Activated CD8-positive, alpha-beta T cell treated with anti-CD3 and anti-CD28 coated beads for 36 hours (primary cell): ENCODE measurements around the gene TAF12. TPM values are rescaled to one million over a fixed set of nuclear protein-coding genes. Genes with fewer than 3 reads are reported as not detected.
"Not testable (repeated sequence)": the region's sequence is repeated elsewhere in the genome, so short reads cannot be mapped to it uniquely, and the experiment has no call there.

Experiments used
- ATAC-seq: fragments of 200-7000 bp; cut with Tn5 transposase; one replicate; pipeline ENCODE4 v1.10.0; 2021; ENCODE audit warnings: mild to moderate bottlenecking, moderate library complexity
- CTCF ChIA-PET: fragments of 350-600 bp; sonication (Branson Sonifier 250); formaldehyde crosslinking; loops from one replicate; lab custom pipeline; 2021; ENCODE audit warnings: antibody characterized with exemption; lab: Charles Lee
- POLR2A ChIA-PET: fragments of 350-600 bp; sonication (Branson Sonifier 250); formaldehyde crosslinking; loops from one replicate; lab custom pipeline; 2021; ENCODE audit warnings: antibody characterized with exemption; lab: Charles Lee
- DNase-seq: peaks from one replicate; pipeline ENCODE4 v3.0.0-alpha.2; 2020
- H3K27ac Mint-ChIP-seq: one replicate; pipeline ENCODE4 v1.8.0; 2021; ENCODE audit warnings: mild to moderate bottlenecking, mixed read lengths
- H3K27me3 Mint-ChIP-seq: one replicate; pipeline ENCODE4 v1.8.0; 2021; ENCODE audit warnings: mixed read lengths
- H3K36me3 Mint-ChIP-seq: one replicate; pipeline ENCODE4 v1.8.0; 2021; ENCODE audit warnings: low read depth, mixed read lengths
- H3K4me1 Mint-ChIP-seq: one replicate; pipeline ENCODE4 v1.8.0; 2021; ENCODE audit warnings: low read depth, mixed read lengths
- H3K4me3 Mint-ChIP-seq: one replicate; pipeline ENCODE4 v1.8.0; 2021; ENCODE audit warnings: mild to moderate bottlenecking, moderate library complexity, mixed read lengths
- H3K9me3 Mint-ChIP-seq: one replicate; pipeline ENCODE4 v1.8.0; 2021; ENCODE audit warnings: mixed read lengths
- intact Hi-C: fragments of 100-400 bp; cut with micrococcal nuclease; formaldehyde crosslinking; loops from one replicate; pipeline ENCODE4 v1.10.0; 2022
- total RNA-seq, 2 experiments: library from RNA; stranded (reverse); gene quantifications; one replicate each; pipeline ENCODE4 v1.2.3, GENCODE V29; 2021
- TF ChIP-seq, protein P1 (sequence below): fragments of 200-600 bp; IDR thresholded peaks from one replicate; pipeline ENCODE4 v1.8.0; 2022; ENCODE audit warnings: antibody characterized with exemption, mild to moderate bottlenecking

The TAF12 gene
- total RNA-seq, 2 experiments from 2014 or later, result 21.3 to 23.0 TPM

DNA sequence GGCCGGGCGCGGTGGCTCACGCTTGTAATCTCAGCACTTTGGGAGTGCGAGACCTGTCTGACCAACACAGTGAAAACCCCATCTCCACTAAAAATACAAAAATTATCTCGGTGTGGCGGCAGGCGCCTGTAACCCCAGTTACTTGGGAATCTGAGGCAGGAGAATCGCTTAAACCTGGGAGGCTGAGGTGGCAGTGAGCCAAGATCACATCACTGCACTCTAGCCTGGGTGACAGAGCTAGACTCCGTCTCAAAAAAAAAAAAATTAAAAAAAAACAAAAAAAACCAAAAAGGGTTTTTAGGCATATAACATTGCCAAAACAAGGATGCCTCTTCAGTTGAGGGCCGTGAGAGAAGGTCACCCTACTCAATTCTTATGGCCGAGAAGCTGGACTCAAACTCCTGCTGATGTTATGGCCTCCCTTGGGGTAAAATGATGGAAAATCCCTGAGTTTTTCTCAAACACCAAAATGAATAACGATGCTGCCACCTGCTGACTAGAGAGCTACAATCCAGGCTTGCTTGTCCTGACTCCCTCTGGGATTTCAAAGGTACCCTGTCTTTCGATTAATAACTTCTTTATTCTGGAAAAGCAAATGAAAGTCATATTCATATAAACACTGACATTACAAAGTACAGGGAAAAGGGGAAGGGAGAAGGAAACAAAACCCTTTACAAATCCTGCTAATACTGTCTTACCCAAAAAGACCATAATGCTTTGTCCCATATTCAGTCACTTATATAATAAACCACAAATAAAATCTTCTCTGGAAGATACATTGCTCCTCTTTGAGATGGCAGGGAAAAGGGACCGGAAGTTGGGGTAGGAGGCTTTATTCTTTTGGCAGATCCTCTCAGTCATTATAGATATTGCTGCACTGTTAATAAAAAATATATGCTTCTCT lies 40.1 kb downstream of the TAF12 start:
- no peak for ATAC-seq
- Mint-ChIP-seq H3K4me3 (no peak overlapping the region), H3K27me3 (no peaks in the 10 kb centered on the region), H3K36me3 (peaks cover 20% of the 10 kb centered on the region), H3K27ac (no peak overlapping the region), H3K9me3 (no peaks in the 10 kb centered on the region), H3K4me1 (peaks cover 7% of the 10 kb centered on the region)
- TF ChIP-seq, protein P1, sequence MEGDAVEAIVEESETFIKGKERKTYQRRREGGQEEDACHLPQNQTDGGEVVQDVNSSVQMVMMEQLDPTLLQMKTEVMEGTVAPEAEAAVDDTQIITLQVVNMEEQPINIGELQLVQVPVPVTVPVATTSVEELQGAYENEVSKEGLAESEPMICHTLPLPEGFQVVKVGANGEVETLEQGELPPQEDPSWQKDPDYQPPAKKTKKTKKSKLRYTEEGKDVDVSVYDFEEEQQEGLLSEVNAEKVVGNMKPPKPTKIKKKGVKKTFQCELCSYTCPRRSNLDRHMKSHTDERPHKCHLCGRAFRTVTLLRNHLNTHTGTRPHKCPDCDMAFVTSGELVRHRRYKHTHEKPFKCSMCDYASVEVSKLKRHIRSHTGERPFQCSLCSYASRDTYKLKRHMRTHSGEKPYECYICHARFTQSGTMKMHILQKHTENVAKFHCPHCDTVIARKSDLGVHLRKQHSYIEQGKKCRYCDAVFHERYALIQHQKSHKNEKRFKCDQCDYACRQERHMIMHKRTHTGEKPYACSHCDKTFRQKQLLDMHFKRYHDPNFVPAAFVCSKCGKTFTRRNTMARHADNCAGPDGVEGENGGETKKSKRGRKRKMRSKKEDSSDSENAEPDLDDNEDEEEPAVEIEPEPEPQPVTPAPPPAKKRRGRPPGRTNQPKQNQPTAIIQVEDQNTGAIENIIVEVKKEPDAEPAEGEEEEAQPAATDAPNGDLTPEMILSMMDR, result peak; percentile 77
- intact Hi-C loops, result no loop called here
- POLR2A ChIA-PET, result interaction anchor here (0.6 to 8.2 kb wide), 3 partner anchors 23 to 92 kb away, joined by 3 to 65 read pairs (median 3); no protein-coding TSS in a partner anchor
- peak; percentile 50 for DNase-seq
- CTCF ChIA-PET, result interaction anchor here (0.6 to 2.3 kb wide), 11 partner anchors 9 to 247 kb away, joined by 3 to 10 read pairs (median 3); partner anchors contain the start of gene RAB42

DNA sequence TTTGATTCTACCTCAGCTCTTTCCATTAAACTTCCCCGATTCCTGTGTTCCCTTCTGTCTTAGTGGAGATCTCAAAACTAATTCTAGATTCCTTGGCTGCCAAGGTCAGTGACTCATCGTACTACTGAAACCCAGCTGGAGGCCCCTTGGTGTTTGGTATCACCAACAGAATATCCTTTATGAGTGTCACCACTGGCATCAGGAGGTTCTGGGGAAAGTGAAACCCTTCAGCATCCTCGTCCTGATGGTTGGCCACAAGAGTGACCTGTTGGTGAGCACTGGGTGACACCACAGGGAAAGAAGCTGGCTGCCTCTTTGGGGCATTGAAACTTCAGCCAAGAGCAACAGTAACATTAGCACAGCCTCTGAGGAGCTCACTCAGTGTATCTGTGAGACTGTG lies 41.2 kb downstream of the TAF12 start:
- Mint-ChIP-seq H3K4me3 (no peak overlapping the region), H3K9me3 (no peaks in the 10 kb centered on the region), H3K36me3 (peaks cover 20% of the 10 kb centered on the region), H3K4me1 (peaks cover 7% of the 10 kb centered on the region), H3K27ac (no peak overlapping the region), H3K27me3 (no peaks in the 10 kb centered on the region)
- ATAC-seq (peak; percentile 74), DNase-seq (peak; percentile 47)
- intact Hi-C loops, result no loop called here
- TF ChIP-seq, protein P1, result no peak
- ChIA-PET POLR2A (interaction anchor here (0.6 to 8.2 kb wide), 4 partner anchors 22 to 89 kb away, joined by 3 to 65 read pairs (median 4); partner anchors contain the start of gene RNU11), CTCF (interaction anchor here (1.5 kb wide), 1 partner anchor 14 kb away, joined by 4 read pairs; no protein-coding TSS in a partner anchor)

DNA sequence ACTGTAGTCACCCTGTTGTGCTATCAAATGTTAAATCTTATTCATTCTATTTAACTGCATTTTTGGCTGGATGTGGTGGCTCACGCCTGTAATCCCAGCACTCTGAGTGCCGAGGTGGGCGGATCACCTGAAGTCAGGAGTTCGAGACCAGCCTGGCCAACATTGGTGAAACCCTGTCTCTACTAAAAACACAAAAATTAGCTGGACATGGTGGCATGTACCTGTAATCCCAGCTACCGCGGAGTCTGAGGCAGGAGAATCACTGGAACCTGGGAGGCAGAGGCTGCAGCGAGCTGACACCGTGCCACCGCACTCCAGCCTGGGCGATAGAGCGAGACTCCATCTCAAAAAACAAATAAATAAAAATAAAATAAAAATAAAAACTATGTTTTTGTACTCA lies 46.6 kb downstream of the TAF12 start:
- H3K4me1 Mint-ChIP-seq, H3K4me3 Mint-ChIP-seq, H3K36me3 Mint-ChIP-seq, CTCF ChIA-PET, ATAC-seq, H3K27ac Mint-ChIP-seq, DNase-seq, H3K9me3 Mint-ChIP-seq, intact Hi-C loops: not testable (repeated sequence)
- H3K27me3 Mint-ChIP-seq, result peaks cover 10% of the 10 kb centered on the region
- POLR2A ChIA-PET, result interaction anchor here (0.6 to 6.1 kb wide), 3 partner anchors 16 to 52 kb away, joined by 3 to 43 read pairs (median 5); partner anchors contain the start of gene RNU11

DNA sequence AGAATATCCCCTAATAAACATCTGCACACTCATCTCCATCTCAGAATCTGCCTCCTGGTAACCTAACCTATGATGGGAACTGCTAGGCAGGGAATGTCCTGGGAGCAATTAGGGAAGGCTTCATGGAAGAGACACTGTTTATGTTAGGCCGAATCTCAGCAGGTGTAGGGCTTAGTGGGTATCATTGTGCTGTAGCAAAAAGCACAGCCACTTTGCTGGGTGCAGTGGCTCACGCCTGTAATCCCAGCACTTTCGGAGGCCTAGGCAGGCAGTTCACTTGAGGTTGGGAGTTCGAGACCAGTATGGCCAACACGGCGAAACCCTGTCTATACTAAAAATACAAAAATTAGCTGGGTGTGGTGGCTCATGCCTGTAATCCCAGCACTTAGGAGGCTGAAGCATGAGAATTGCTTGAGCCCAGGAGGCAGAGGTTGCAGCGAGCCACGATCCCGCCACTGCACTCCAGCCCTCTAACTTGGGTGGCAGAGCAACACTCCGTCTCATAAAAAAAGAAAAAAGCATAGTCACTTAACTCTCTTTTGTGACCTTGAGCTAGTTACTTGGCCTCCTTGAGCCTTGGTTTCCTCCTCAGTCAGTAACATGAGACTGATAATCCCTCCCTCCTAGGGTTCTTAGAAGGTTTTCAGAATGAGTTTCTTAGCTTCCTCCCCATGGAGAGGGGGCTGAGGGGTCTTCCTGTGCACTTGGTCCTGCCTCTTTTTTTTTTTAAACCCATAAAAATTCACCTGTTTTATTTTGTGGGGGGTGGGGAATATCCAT lies 47.3 kb downstream of the TAF12 start:
- intact Hi-C loops, result no loop called here
- Mint-ChIP-seq H3K27me3 (peaks cover 10% of the 10 kb centered on the region), H3K4me3 (no peak overlapping the region), H3K9me3 (no peaks in the 10 kb centered on the region), H3K36me3 (peaks cover 5% of the 10 kb centered on the region), H3K27ac (no peak overlapping the region), H3K4me1 (peaks cover 9% of the 10 kb centered on the region)
- ChIA-PET CTCF (no interaction called here), POLR2A (interaction anchor here (0.6 to 6.1 kb wide), 3 partner anchors 16 to 330 kb away, joined by 3 to 43 read pairs (median 5); partner anchors contain the start of gene RNU11)
- ATAC-seq, result no peak
- no peak for DNase-seq
- TF ChIP-seq, protein P1, result no peak

DNA sequence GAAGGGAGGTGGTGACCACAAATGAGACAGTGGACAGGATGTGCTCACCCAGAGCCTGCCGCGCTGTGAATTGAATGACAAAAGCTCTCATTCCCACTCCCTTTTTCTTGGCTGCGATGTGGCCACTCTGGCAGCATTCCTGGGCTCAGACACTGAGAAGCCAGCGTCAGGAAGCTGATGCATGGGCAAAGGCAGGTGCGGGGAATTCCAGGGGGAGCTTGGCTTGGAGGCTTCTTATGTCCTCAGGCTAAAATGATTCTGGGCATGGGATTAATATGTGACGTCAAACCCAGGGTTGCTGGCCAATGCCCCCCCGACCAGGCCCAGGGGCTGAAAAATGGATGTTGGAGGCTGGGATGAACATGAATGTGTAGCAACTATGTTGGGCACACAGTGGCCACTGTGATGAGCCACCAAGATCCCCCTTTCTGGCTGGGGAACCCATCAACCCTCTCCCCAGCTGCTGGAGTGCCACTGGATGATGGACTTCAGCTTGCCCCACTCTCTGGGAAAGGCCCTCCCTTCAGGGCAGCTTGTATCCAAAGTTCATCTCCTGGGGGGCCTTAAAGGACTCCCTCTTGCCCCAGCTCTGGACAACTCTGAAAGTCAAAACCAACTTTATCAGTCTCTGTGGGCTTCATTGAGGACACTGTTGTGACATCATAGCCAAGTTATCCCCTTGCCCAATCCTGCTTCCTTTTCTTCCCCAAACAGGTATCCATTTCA lies 48.0 kb downstream of the TAF12 start:
- ATAC-seq, H3K4me1 Mint-ChIP-seq, CTCF ChIA-PET, intact Hi-C loops, H3K27ac Mint-ChIP-seq, H3K9me3 Mint-ChIP-seq, H3K4me3 Mint-ChIP-seq, DNase-seq, H3K36me3 Mint-ChIP-seq: not testable (repeated sequence)
- H3K27me3 Mint-ChIP-seq, result peaks cover 10% of the 10 kb centered on the region
- POLR2A ChIA-PET, result interaction anchor here (6.1 kb wide), 1 partner anchor 15 kb away, joined by 43 read pairs; no protein-coding TSS in a partner anchor

DNA sequence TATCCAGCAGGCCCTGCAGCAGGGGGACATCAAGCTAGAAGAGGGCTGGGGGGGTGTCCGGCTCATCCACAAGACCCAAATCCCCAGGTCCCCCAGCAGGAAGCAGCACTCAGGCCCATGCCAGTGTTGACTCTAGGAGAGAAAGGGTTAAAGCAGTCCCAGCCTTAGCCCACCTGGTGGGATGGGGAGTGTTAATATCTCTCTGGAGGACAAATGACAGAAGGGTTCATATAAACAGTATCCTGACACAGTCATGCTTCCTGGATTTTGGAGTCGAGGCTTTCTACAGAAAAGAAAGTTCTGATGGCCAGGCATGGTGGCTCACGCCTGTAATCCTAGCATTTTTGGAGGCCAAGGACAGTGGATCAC lies 48.9 kb downstream of the TAF12 start:
- DNase-seq, CTCF ChIA-PET, intact Hi-C loops, H3K9me3 Mint-ChIP-seq, ATAC-seq, H3K4me3 Mint-ChIP-seq, H3K36me3 Mint-ChIP-seq, H3K27ac Mint-ChIP-seq, H3K4me1 Mint-ChIP-seq: not testable (repeated sequence)
- H3K27me3 Mint-ChIP-seq, result peaks cover 10% of the 10 kb centered on the region
- POLR2A ChIA-PET, result interaction anchor here (6.1 kb wide), 1 partner anchor 14 kb away, joined by 43 read pairs; no protein-coding TSS in a partner anchor
